Bronchial epithelial cell (primary cell): ENCODE results near the gene TENM4. TPM values are rescaled to one million over a fixed set of nuclear protein-coding genes. Genes with fewer than 3 reads are reported as not detected.
A peak's percentile ranks its signal among the peaks of the same experiment; 100 is the strongest.

Source experiments
- DNase-seq: peaks from one replicate; pipeline ENCODE4 v3.0.0-alpha.2; 2010; ENCODE audit warnings: low read depth
- FAIRE-seq: peaks from 2 replicates; lab custom pipeline; 2011; peaks lifted over from hg19 to GRCh38; lab: Jason Lieb, UNC
- H3K27me3 ChIP-seq: 2 replicates; pipeline ENCODE4 v1.5.1; 2011; ENCODE audit warnings: low read length; ENCODE audit not compliant: control insufficient read depth, insufficient read depth
- H3K36me3 ChIP-seq: 2 replicates; pipeline ENCODE4 v1.5.1; 2011; ENCODE audit warnings: low read length; ENCODE audit not compliant: control insufficient read depth, insufficient read depth
- H3K4me3 ChIP-seq: 2 replicates; pipeline ENCODE4 v1.5.1; 2011; ENCODE audit warnings: mild to moderate bottlenecking, low read depth, low read length, control low read depth
- CTCF ChIP-seq: IDR thresholded peaks from 2 replicates; pipeline ENCODE4 v1.5.1; 2011; ENCODE audit warnings: mild to moderate bottlenecking, moderate library complexity, low read length, control low read depth, inconsistent platforms; ENCODE audit not compliant: insufficient read depth, severe bottlenecking
- total RNA-seq: library from RNA; depleted of rRNA; stranded (reverse); fragments of >200 nt; gene quantifications from 2 replicates; pipeline ENCODE4 v1.2.1, GENCODE V29; 2014

The TENM4 gene
- total RNA-seq, 1 donor from 2014 or later: 6.1 TPM

- Histone ChIP-seq H3K36me3 (no peaks in the 10 kb centered on the region), H3K27me3 (no peaks in the 10 kb centered on the region), H3K4me3 (no peak overlapping the region)
- no peak for TF ChIP-seq CTCF
- DNase-seq: peak; percentile 40
- no peak for FAIRE-seq
These were observed 493.6 kb downstream of the TENM4 start for GRCh38 chr11:78946945-78947902.

- DNase-seq (no peak), FAIRE-seq (no peak)
- H3K4me3 ChIP-seq: no peak overlapping the region
- no peaks in the 10 kb centered on the region for H3K36me3 ChIP-seq
- TF ChIP-seq CTCF: no peak
- no peaks in the 10 kb centered on the region for H3K27me3 ChIP-seq
These were observed 497.0 kb downstream of the TENM4 start for GRCh38 chr11:78943841-78944240.

- FAIRE-seq (no peak), DNase-seq (no peak)
- Histone ChIP-seq H3K4me3 (no peak overlapping the region), H3K27me3 (no peaks in the 10 kb centered on the region), H3K36me3 (no peaks in the 10 kb centered on the region)
- no peak for TF ChIP-seq CTCF
These were observed 497.7 kb downstream of the TENM4 start for GRCh38 chr11:78943154-78943553.

GRCh38 chr11:78941226-78941851 is 499.5 kb downstream of the TENM4 start:
- no peaks in the 10 kb centered on the region for H3K36me3 ChIP-seq
- DNase-seq (no peak), FAIRE-seq (no peak)
- H3K27me3 ChIP-seq: no peaks in the 10 kb centered on the region
- H3K4me3 ChIP-seq: no peak overlapping the region
- TF ChIP-seq CTCF: no peak

- no peak for FAIRE-seq
- no peak for TF ChIP-seq CTCF
These were observed 500.2 kb downstream of the TENM4 start for GRCh38 chr11:78940500-78941225.

More at GRCh38 chr11:78940500-78941225, 500.2 kb downstream of the TENM4 start:
- Histone ChIP-seq H3K36me3 (no peaks in the 10 kb centered on the region), H3K27me3 (no peaks in the 10 kb centered on the region), H3K4me3 (no peak overlapping the region)
- no peak for DNase-seq
